NCI-H2107 treated with DMSO at 0.1 percent for 48 hours (cell line): ENCODE data around the gene DPF1.

ENCODE experiments used
- DNase-seq: peaks from one replicate; lab custom pipeline; 2025; ENCODE audit not compliant: unreplicated experiment; lab: John Stamatoyannopoulos, UW

DPF1 gene

GRCh38 chr19:38170334-38170733, 53.7 kb downstream of the DPF1 start:
- DNase-seq: no peak

DNA sequence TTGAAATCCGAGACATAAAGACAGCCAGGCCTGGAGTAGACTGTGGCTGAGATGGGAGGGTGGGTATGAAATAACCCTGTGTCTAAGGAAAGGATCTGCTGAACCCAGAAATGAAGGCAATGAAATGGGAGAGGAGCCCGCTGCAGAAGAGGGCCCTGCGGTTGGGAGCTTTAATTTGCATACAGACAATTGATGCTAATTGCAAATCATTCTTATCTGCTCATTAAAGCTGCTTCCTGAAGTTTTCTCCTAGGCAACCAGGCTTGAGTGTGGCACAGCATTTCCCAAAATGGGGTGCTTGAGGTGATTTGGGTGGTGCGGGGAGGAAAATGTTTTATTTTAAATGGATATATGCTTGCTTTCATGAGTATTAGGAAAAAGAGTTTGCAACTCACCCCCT, 55.4 kb downstream of the DPF1 start:
- DNase-seq: no peak

DNA sequence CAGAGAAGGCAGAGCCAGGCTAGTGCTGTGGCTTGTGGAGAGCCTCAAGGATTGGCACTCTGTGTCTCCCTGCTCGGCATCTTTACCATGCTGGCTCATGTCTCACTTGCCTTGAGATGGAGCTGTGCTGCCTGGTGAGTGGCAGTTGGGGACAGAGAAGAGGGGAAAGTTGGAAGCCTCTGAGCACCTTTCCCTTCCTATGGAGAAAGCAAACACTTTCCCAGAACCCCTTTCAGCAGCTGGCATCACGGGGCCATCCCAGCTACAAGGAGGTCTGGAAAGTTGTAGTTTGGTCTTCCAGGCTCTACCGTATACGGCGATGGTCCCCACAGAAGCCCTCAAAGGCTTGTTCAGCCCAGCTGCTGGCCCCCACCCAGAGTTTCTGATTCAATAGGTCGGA, 58.7 kb downstream of the DPF1 start:
- DNase-seq: no peak

DNA sequence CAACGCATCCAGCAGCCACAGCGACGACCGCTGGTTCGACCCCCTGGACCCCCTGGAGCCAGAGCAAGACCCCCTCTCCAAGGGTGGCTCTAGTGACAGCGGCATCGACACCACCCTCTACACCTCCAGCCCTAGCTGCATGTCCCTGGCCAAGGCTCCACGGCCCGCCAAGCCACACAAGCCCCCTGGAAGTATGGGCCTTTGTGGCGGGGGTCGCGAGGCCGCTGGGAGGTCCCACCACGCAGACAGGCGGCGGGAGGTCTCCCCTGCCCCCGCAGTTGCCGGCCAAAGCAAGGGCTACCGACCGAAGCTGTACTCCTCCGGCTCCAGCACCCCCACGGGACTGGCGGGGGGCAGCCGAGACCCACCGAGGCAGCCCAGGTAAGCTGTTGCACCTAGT, 59.5 kb downstream of the DPF1 start:
- no peak for DNase-seq

DNA sequence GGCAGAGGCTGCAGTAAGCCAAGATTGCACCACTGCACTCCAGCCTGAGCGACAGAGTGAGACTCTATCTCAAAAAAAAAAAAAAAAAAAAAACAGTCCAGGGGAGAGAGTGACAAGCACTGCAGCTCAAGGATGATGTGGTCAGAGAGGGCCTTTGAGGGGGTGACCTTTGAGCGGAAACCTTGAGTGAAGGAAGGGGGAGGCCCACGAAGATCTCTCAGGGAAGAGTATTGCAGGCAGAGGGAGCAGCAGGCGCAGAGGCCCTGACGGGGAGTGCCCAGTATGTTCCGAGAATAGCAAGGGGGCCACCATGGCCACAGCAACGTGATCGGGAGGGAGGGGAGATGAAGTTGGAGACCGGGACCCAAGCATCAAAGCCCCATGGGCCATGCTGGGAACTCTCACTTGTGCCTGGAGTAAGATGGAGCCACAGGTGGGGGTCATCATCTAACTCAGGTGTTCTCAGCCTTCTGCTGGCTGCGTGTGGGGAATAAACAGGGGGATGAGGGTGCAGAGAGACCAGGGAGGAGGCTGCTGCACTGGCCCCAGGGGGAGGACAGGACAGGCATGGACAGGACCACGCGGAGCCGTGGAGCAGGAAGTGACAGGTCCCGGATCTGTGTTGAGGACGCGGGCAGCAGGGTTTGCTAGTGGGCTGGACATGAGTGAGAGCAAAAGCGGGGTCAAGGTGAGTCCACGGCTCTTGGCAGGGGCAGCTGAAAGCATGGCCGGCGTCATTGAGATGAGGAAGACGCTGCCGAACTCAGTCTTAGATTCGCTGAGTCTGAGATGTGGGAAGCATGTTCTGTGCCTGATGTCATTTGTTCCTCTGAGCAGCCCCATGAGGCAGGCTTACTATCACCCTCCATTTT, 60.4 kb downstream of the DPF1 start:
- DNase-seq: no peak

DNA sequence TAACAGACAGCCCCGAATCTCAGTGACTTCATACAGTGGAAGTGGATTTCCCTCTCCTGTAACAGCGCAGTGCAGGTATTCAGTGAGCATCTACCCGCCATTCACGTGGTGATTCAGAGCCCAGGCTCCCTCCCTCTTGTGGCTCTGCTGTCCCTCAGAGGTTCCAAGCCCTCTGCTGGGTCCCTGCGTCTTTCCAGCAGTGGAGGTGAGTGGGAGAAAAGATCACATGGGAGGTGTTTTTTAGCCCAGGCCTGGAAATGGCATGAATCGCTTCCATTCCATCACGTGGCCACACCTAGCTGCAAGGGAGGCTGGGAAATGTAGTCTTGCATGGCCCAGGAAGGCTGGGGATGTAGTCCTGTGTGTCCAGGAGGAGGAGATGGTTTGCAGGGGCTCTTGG, 61.4 kb downstream of the DPF1 start:
- no peak for DNase-seq

DNA sequence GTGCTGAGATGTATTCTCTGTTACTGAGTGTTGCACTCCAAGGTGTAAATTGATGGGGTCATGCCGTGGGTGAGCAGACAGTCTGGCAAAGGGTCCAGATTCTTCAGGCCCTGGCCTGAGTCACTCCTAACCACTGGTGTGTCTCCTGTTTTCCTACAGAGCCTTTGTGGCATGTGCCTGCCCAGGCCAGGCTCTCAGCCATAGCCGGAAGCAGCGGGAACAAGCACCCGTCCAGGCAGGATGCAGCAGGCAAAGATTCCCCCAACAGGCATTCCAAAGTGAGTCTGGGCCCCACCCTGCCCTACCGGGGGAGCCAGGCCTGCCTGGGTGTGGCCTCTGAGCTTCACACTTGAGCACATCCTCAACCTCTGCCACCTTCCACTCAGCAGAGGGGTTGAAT, 61.9 kb downstream of the DPF1 start:
- DNase-seq: no peak
